ENCODE results near the gene IL13.
"Not testable (repeated sequence)": the region's sequence is repeated elsewhere in the genome, so short reads cannot be mapped to it uniquely, and the experiment has no call there.

Gene IL13

GRCh38 chr5:132689513-132689912 lies 31.5 kb downstream of the IL13 start:
- no peak overlapping the region for H3K27ac ChIP-seq (replicated peaks; ENCODE audit: low read length)
- no peak overlapping the region for H3K4me3 ChIP-seq (ENCODE audit: low read length in 2 of 2)
- H3K9ac ChIP-seq (ENCODE audit: low read depth, low read length, poor library complexity), result no peak overlapping the region
- no peak overlapping the region for H4K8ac ChIP-seq (ENCODE audit: low read depth, low read length)
- no peak for DNase-seq (ENCODE audit: low spot score)
- H2BK120ac ChIP-seq (ENCODE audit: low read depth, low read length), result no peak overlapping the region
- H3K18ac ChIP-seq (ENCODE audit: low read length), result no peak overlapping the region
- no peak overlapping the region for H3K4me2 ChIP-seq (ENCODE audit: insufficient read depth, low read length, poor library complexity, severe bottlenecking)
- no peak overlapping the region for H2AK5ac ChIP-seq (ENCODE audit: low read depth, low read length)
- no peaks in the 10 kb centered on the region for H3K36me3 ChIP-seq (replicated peaks in 1 of 2; ENCODE audit: control insufficient read depth in 2 of 2, insufficient read depth in 2 of 2, low read length in 2 of 2)
- no peak overlapping the region for H4K91ac ChIP-seq (ENCODE audit: low read depth, low read length, poor library complexity)
- H3K79me1 ChIP-seq (ENCODE audit: low read depth, low read length), result no peaks in the 10 kb centered on the region
- H3K9me3 ChIP-seq (replicated peaks in 1 of 2; ENCODE audit: control insufficient read depth in 2 of 2, insufficient read depth in 1 of 2, low read depth in 1 of 2, low read length in 2 of 2), result no peaks in the 10 kb centered on the region
- H2BK12ac ChIP-seq (ENCODE audit: low read length), result no peak overlapping the region
- H3K27me3 ChIP-seq (ENCODE audit: control insufficient read depth in 3 of 3, insufficient read depth in 3 of 3, low read depth in 1 of 3, low read length in 3 of 3), result no peaks in the 10 kb centered on the region
- no peak overlapping the region for H2BK5ac ChIP-seq (ENCODE audit: low read length)
- H3K14ac ChIP-seq (ENCODE audit: low read length), result no peak overlapping the region
- H3K23ac ChIP-seq (ENCODE audit: low read depth, low read length, poor library complexity), result no peak overlapping the region
- H3K4ac ChIP-seq (ENCODE audit: low read length), result no peak overlapping the region
- no peak overlapping the region for H2BK15ac ChIP-seq (ENCODE audit: low read length)
- no peaks in the 10 kb centered on the region for H3K4me1 ChIP-seq (ENCODE audit: control insufficient read depth in 2 of 2, insufficient read depth in 1 of 2, low read depth in 1 of 2, low read length in 2 of 2)
- no CpG with 5 or more reads among the region's 7 CpGs for WGBS, 2 donors (ENCODE audit: extremely low coverage in 2 of 2, insufficient read length in 2 of 2, insufficient replicate concordance in 1 of 2)
- no peak overlapping the region for H2AFZ ChIP-seq (ENCODE audit: low read length)

GRCh38 chr5:132690156-132690555 lies 32.2 kb downstream of the IL13 start:
- no peak overlapping the region for H2AK5ac ChIP-seq (ENCODE audit: low read depth, low read length)
- no peaks in the 10 kb centered on the region for H3K9me3 ChIP-seq (replicated peaks in 1 of 2; ENCODE audit: control insufficient read depth in 2 of 2, insufficient read depth in 1 of 2, low read depth in 1 of 2, low read length in 2 of 2)
- H3K27me3 ChIP-seq (ENCODE audit: control insufficient read depth in 3 of 3, insufficient read depth in 3 of 3, low read depth in 1 of 3, low read length in 3 of 3), result no peaks in the 10 kb centered on the region
- no peaks in the 10 kb centered on the region for H3K36me3 ChIP-seq (replicated peaks in 1 of 2; ENCODE audit: control insufficient read depth in 2 of 2, insufficient read depth in 2 of 2, low read length in 2 of 2)
- no peak overlapping the region for H3K4me3 ChIP-seq (ENCODE audit: low read length in 2 of 2)
- no peak overlapping the region for H3K9ac ChIP-seq (ENCODE audit: low read depth, low read length, poor library complexity)
- H2AFZ ChIP-seq (ENCODE audit: low read length), result no peak overlapping the region
- no peak overlapping the region for H2BK5ac ChIP-seq (ENCODE audit: low read length)
- no peak overlapping the region for H3K18ac ChIP-seq (ENCODE audit: low read length)
- no peak overlapping the region for H3K23ac ChIP-seq (ENCODE audit: low read depth, low read length, poor library complexity)
- H3K4me2 ChIP-seq (ENCODE audit: insufficient read depth, low read length, poor library complexity, severe bottlenecking), result no peak overlapping the region
- no peak overlapping the region for H2BK15ac ChIP-seq (ENCODE audit: low read length)
- no peak overlapping the region for H3K4ac ChIP-seq (ENCODE audit: low read length)
- no peak overlapping the region for H2BK12ac ChIP-seq (ENCODE audit: low read length)
- H3K27ac ChIP-seq (replicated peaks; ENCODE audit: low read length), result no peak overlapping the region
- H2BK120ac ChIP-seq (ENCODE audit: low read depth, low read length), result no peak overlapping the region
- H4K91ac ChIP-seq (ENCODE audit: low read depth, low read length, poor library complexity), result no peak overlapping the region
- H3K4me1 ChIP-seq (ENCODE audit: control insufficient read depth in 2 of 2, insufficient read depth in 1 of 2, low read depth in 1 of 2, low read length in 2 of 2), result no peaks in the 10 kb centered on the region
- no peak for DNase-seq (ENCODE audit: low spot score)
- no peak overlapping the region for H3K14ac ChIP-seq (ENCODE audit: low read length)
- H4K8ac ChIP-seq (ENCODE audit: low read depth, low read length), result no peak overlapping the region
- no peaks in the 10 kb centered on the region for H3K79me1 ChIP-seq (ENCODE audit: low read depth, low read length)
- no CpG with 5 or more reads among the region's 3 CpGs for WGBS, 2 donors (ENCODE audit: extremely low coverage in 2 of 2, insufficient read length in 2 of 2, insufficient replicate concordance in 1 of 2)

GRCh38 chr5:132691755-132692631 lies 34.0 kb downstream of the IL13 start:
- H3K23ac ChIP-seq (ENCODE audit: low read depth, low read length, poor library complexity); H4K8ac ChIP-seq (ENCODE audit: low read depth, low read length); H2BK12ac ChIP-seq (ENCODE audit: low read length); H2BK120ac ChIP-seq (ENCODE audit: low read depth, low read length); H3K9ac ChIP-seq (ENCODE audit: low read depth, low read length, poor library complexity); DNase-seq (ENCODE audit: low spot score); H2BK15ac ChIP-seq (ENCODE audit: low read length); H3K4ac ChIP-seq (ENCODE audit: low read length); H3K4me2 ChIP-seq (ENCODE audit: insufficient read depth, low read length, poor library complexity, severe bottlenecking); H2AFZ ChIP-seq (ENCODE audit: low read length); H3K36me3 ChIP-seq (replicated peaks in 1 of 2; ENCODE audit: control insufficient read depth in 2 of 2, insufficient read depth in 2 of 2, low read length in 2 of 2); H3K4me1 ChIP-seq (ENCODE audit: control insufficient read depth in 2 of 2, insufficient read depth in 1 of 2, low read depth in 1 of 2, low read length in 2 of 2); H3K14ac ChIP-seq (ENCODE audit: low read length); H3K27me3 ChIP-seq (ENCODE audit: control insufficient read depth in 3 of 3, insufficient read depth in 3 of 3, low read depth in 1 of 3, low read length in 3 of 3); H3K18ac ChIP-seq (ENCODE audit: low read length); H3K4me3 ChIP-seq (ENCODE audit: low read length in 2 of 2); H2AK5ac ChIP-seq (ENCODE audit: low read depth, low read length); H2BK5ac ChIP-seq (ENCODE audit: low read length); H3K27ac ChIP-seq (replicated peaks; ENCODE audit: low read length); H3K79me1 ChIP-seq (ENCODE audit: low read depth, low read length); H3K9me3 ChIP-seq (replicated peaks in 1 of 2; ENCODE audit: control insufficient read depth in 2 of 2, insufficient read depth in 1 of 2, low read depth in 1 of 2, low read length in 2 of 2); H4K91ac ChIP-seq (ENCODE audit: low read depth, low read length, poor library complexity): not testable (repeated sequence)
- no CpG with 5 or more reads among the region's 5 CpGs for WGBS, 2 donors (ENCODE audit: extremely low coverage in 2 of 2, insufficient read length in 2 of 2, insufficient replicate concordance in 1 of 2)

- H3K4me1 ChIP-seq (ENCODE audit: control insufficient read depth in 2 of 2, insufficient read depth in 1 of 2, low read depth in 1 of 2, low read length in 2 of 2), result no peaks in the 10 kb centered on the region
- H3K9ac ChIP-seq (ENCODE audit: low read depth, low read length, poor library complexity), result no peak overlapping the region
- H3K27me3 ChIP-seq (ENCODE audit: control insufficient read depth in 3 of 3, insufficient read depth in 3 of 3, low read depth in 1 of 3, low read length in 3 of 3), result no peaks in the 10 kb centered on the region
- no peak for DNase-seq (ENCODE audit: low spot score)
- H3K4me3 ChIP-seq (ENCODE audit: low read length in 2 of 2), result no peak overlapping the region
- H3K14ac ChIP-seq (ENCODE audit: low read length), result no peak overlapping the region
- H2AFZ ChIP-seq (ENCODE audit: low read length), result no peak overlapping the region
- no peaks in the 10 kb centered on the region for H3K79me1 ChIP-seq (ENCODE audit: low read depth, low read length)
- no peak overlapping the region for H2AK5ac ChIP-seq (ENCODE audit: low read depth, low read length)
- no peak overlapping the region for H4K8ac ChIP-seq (ENCODE audit: low read depth, low read length)
- H3K36me3 ChIP-seq (replicated peaks in 1 of 2; ENCODE audit: control insufficient read depth in 2 of 2, insufficient read depth in 2 of 2, low read length in 2 of 2), result peaks cover 3 to 7% of the 10 kb centered on the region in 2 donors
- H2BK5ac ChIP-seq (ENCODE audit: low read length), result no peak overlapping the region
- H2BK12ac ChIP-seq (ENCODE audit: low read length), result no peak overlapping the region
- H2BK120ac ChIP-seq (ENCODE audit: low read depth, low read length), result no peak overlapping the region
- H3K18ac ChIP-seq (ENCODE audit: low read length), result no peak overlapping the region
- H3K4me2 ChIP-seq (ENCODE audit: insufficient read depth, low read length, poor library complexity, severe bottlenecking), result no peak overlapping the region
- no peak overlapping the region for H3K23ac ChIP-seq (ENCODE audit: low read depth, low read length, poor library complexity)
- no peak overlapping the region for H2BK15ac ChIP-seq (ENCODE audit: low read length)
- no peak overlapping the region for H3K4ac ChIP-seq (ENCODE audit: low read length)
- no peaks in the 10 kb centered on the region for H3K9me3 ChIP-seq (replicated peaks in 1 of 2; ENCODE audit: control insufficient read depth in 2 of 2, insufficient read depth in 1 of 2, low read depth in 1 of 2, low read length in 2 of 2)
- H4K91ac ChIP-seq (ENCODE audit: low read depth, low read length, poor library complexity), result no peak overlapping the region
- no peak overlapping the region for H3K27ac ChIP-seq (replicated peaks; ENCODE audit: low read length)
Measured at GRCh38 chr5:132692632-132692967, 34.6 kb downstream of the IL13 start.
